B cell (primary cell): ENCODE measurements around the gene USP30. TPM values are rescaled to one million over a fixed set of nuclear protein-coding genes. Genes with fewer than 3 reads are reported as not detected.

Experiments used
- ATAC-seq: fragments of 200-7000 bp; cut with Tn5 transposase; one replicate; pipeline ENCODE4 v1.10.0; 2021; ENCODE audit warnings: low read depth, mild to moderate bottlenecking, moderate number of reproducible peaks, moderate library complexity
- CTCF ChIA-PET: fragments of 350-600 bp; sonication (Branson Sonifier 250); formaldehyde crosslinking; loops from one replicate; lab custom pipeline; 2021; ENCODE audit warnings: antibody characterized with exemption, inconsistent platforms; lab: Charles Lee
- POLR2A ChIA-PET: fragments of 350-600 bp; sonication (Branson Sonifier 250); formaldehyde crosslinking; loops from one replicate; lab custom pipeline; 2021; ENCODE audit warnings: antibody characterized with exemption; lab: Charles Lee
- DNase-seq: peaks from one replicate; pipeline ENCODE4 v3.0.0; 2013
- H2AFZ ChIP-seq: 2 replicates; pipeline ENCODE4 v1.6.1; 2012; ENCODE audit warnings: mild to moderate bottlenecking, low read depth, low read length; ENCODE audit not compliant: insufficient read depth, poor library complexity, severe bottlenecking
- H3K27ac ChIP-seq, 2 donors: 1 replicate in 1 of 2; 2 replicates in 1 of 2; pipeline ENCODE4 v1.5.1; 2012 to 2013; ENCODE audit warnings: low read length in 2 of 2, mild to moderate bottlenecking in 2 of 2, moderate library complexity in 1 of 2
- H3K27me3 ChIP-seq, 4 experiments: fragments of 200-600 bp in 1 of 4; sonication (generic) in 1 of 4; replicated peaks in 1 of 4; 1 replicate in 2 of 4; 2 replicates in 2 of 4; pipeline versions ENCODE4 v1.6.1 to v1.7.0; 2013 to 2016; ENCODE audit warnings: low read length in 3 of 4, mild to moderate bottlenecking in 2 of 4, mixed read lengths in 1 of 4, moderate library complexity in 1 of 4; ENCODE audit not compliant: insufficient read depth in 4 of 4, control insufficient read depth in 3 of 4; ENCODE audit errors: control extremely low read depth in 1 of 4
- H3K36me3 ChIP-seq, 2 experiments: replicated peaks in 1 of 2; 1 replicate in 1 of 2; 2 replicates in 1 of 2; pipeline versions ENCODE4 v1.6.1 to v1.7.1; 2013; ENCODE audit warnings: low read length in 1 of 2; ENCODE audit not compliant: insufficient read depth in 2 of 2, control insufficient read depth in 1 of 2; ENCODE audit errors: control extremely low read depth in 1 of 2, extremely low read depth in 1 of 2
- H3K4me1 ChIP-seq, 2 donors: fragments of 200-600 bp in 1 of 2; sonication (generic) in 1 of 2; 1 replicate in 1 of 2; 2 replicates in 1 of 2; pipeline versions ENCODE4 v1.5.1 to v1.6.1; 2013 to 2017; ENCODE audit warnings: low read length in 2 of 2; ENCODE audit not compliant: control insufficient read depth in 2 of 2, insufficient read depth in 2 of 2
- H3K4me2 ChIP-seq: replicated peaks from 2 replicates; pipeline ENCODE3; 2012; ENCODE audit warnings: mild to moderate bottlenecking, low read depth, low read length; ENCODE audit not compliant: poor library complexity, severe bottlenecking
- H3K4me3 ChIP-seq, 5 experiments: fragments of 200-600 bp in 1 of 5; sonication (generic) in 1 of 5; 1 replicate in 3 of 5; 2 replicates in 2 of 5; pipeline versions ENCODE4 v1.5.1 to v1.7.0; 2011 to 2016; ENCODE audit warnings: low read length in 4 of 5, mild to moderate bottlenecking in 4 of 5, low read depth in 2 of 5, control low read depth in 1 of 5, moderate library complexity in 1 of 5; ENCODE audit not compliant: insufficient read depth in 1 of 5; ENCODE audit errors: control extremely low read depth in 1 of 5, extremely low read depth in 1 of 5
- H3K79me2 ChIP-seq: fragments of 200-600 bp; sonication (generic); one replicate; pipeline ENCODE4 v1.6.0; 2016; ENCODE audit warnings: low read length; ENCODE audit not compliant: control insufficient read depth, insufficient read depth
- H3K9ac ChIP-seq: fragments of 200-600 bp; sonication (generic); 2 replicates; pipeline ENCODE4 v1.6.1; 2017; ENCODE audit warnings: mild to moderate bottlenecking, low read length, moderate library complexity
- H3K9me3 ChIP-seq, 3 donors: one replicate each; pipeline versions ENCODE4 v1.6.1 to v1.7.1; 2013; ENCODE audit warnings: low read length in 2 of 3; ENCODE audit not compliant: control insufficient read depth in 2 of 3, insufficient read depth in 1 of 3; ENCODE audit errors: control extremely low read depth in 1 of 3
- H4K20me1 ChIP-seq: 2 replicates; pipeline ENCODE4 v1.6.0; 2012; ENCODE audit warnings: mild to moderate bottlenecking, low read length; ENCODE audit not compliant: insufficient read depth, control insufficient read depth, poor library complexity, severe bottlenecking
- H3K27ac Mint-ChIP-seq: one replicate; pipeline ENCODE4 v1.8.0; 2021; ENCODE audit warnings: mixed read lengths
- H3K27me3 Mint-ChIP-seq: one replicate; pipeline ENCODE4 v1.8.0; 2021; ENCODE audit warnings: mixed read lengths
- H3K4me1 Mint-ChIP-seq: one replicate; pipeline ENCODE4 v1.8.0; 2021; ENCODE audit warnings: mixed read lengths
- H3K4me3 Mint-ChIP-seq: one replicate; pipeline ENCODE4 v1.8.0; 2021; ENCODE audit warnings: mixed read lengths
- H3K9me3 Mint-ChIP-seq: one replicate; pipeline ENCODE4 v1.8.0; 2022; ENCODE audit warnings: mixed read lengths; ENCODE audit not compliant: insufficient read depth
- CTCF ChIP-seq: fragments of 200-600 bp; IDR thresholded peaks from one replicate; pipeline ENCODE4 v1.8.0; 2022; ENCODE audit warnings: antibody characterized with exemption, mild to moderate bottlenecking
- EZH2 ChIP-seq: IDR thresholded peaks from 2 replicates; pipeline ENCODE4 v1.6.1; 2012; ENCODE audit warnings: borderline replicate concordance, low read depth, mild to moderate bottlenecking, moderate library complexity, low read length; ENCODE audit not compliant: insufficient read depth, poor library complexity, severe bottlenecking
- WGBS: methylation state at CpG from one replicate; pipeline ENCODE4 v1.1.5; 2013; ENCODE audit warnings: missing lambda C conversion rate; ENCODE audit not compliant: insufficient coverage; 5-methylcytosine and 5-hydroxymethylcytosine counted together
- intact Hi-C: fragments of 100-400 bp; cut with micrococcal nuclease; formaldehyde crosslinking; loops from one replicate; pipeline ENCODE4 v1.10.0; 2022
- polyA plus RNA-seq: library from polyadenylated mRNA; depleted of rRNA; stranded (reverse); fragments of >200 nt; gene quantifications from 2 replicates; pipeline ENCODE4 v1.2.3, GENCODE V29; 2012
- total RNA-seq, 2 donors: library from RNA; stranded (reverse); fragments of 120-200 nt in 1 of 2; gene quantifications; 1 replicate in 1 of 2; 2 replicates in 1 of 2; pipeline versions ENCODE4 v1.2.3 to v1.2.4, GENCODE V29; 2013 to 2022

USP30 gene
- total and polyA plus RNA-seq, 2 donors (not counting 1 experiment from before 2014, with no cell fraction given) = 7.2 to 32.5 TPM

- no peak overlapping the region for H3K4me3 ChIP-seq
- peaks cover 19 to 20% of the 10 kb centered on the region in 2 donors for H3K4me1 ChIP-seq
- POLR2A ChIA-PET = no interaction called here
- H2AFZ ChIP-seq = no peak overlapping the region
- no peaks in the 10 kb centered on the region for H4K20me1 ChIP-seq
- ATAC-seq (no peak), DNase-seq (no peak)
- TF ChIP-seq EZH2 (no peak), CTCF (no peak)
- peaks cover 21% of the 10 kb centered on the region for H3K79me2 ChIP-seq
- H3K4me2 ChIP-seq = no peak overlapping the region
- intact Hi-C loops = no loop called here
- peaks cover 0 to 45% of the 10 kb centered on the region in 2 experiments for H3K36me3 ChIP-seq
- Mint-ChIP-seq H3K27ac (no peak overlapping the region), H3K27me3 (no peaks in the 10 kb centered on the region), H3K9me3 (no peaks in the 10 kb centered on the region), H3K4me3 (no peak overlapping the region), H3K4me1 (peaks cover 29% of the 10 kb centered on the region)
- no peak overlapping the region for H3K9ac ChIP-seq
- H3K9me3 ChIP-seq = no peaks in the 10 kb centered on the region
- CTCF ChIA-PET = no interaction called here
- WGBS = 96% methylated on average over 6 of the region's 6 CpGs
- H3K27me3 ChIP-seq = no peaks in the 10 kb centered on the region
- no peak overlapping the region for H3K27ac ChIP-seq
These were observed 36.4 kb downstream of the USP30 start for GRCh38 chr12:109088818-109089217.

- ChIA-PET CTCF (no interaction called here), POLR2A (no interaction called here)
- no peak overlapping the region for H3K9ac ChIP-seq
- no peaks in the 10 kb centered on the region for H3K27me3 ChIP-seq
- 100% methylated on average over 4 of the region's 7 CpGs for WGBS
- no peak overlapping the region for H3K4me3 Mint-ChIP-seq
- peaks cover 19 to 21% of the 10 kb centered on the region in 2 donors for H3K4me1 ChIP-seq
- no peak overlapping the region for H3K27ac Mint-ChIP-seq
- ATAC-seq = no peak
- H3K36me3 ChIP-seq = peaks cover 0 to 42% of the 10 kb centered on the region in 2 experiments
- H3K4me3 ChIP-seq = no peak overlapping the region
- no peaks in the 10 kb centered on the region for H3K9me3 Mint-ChIP-seq
- no peaks in the 10 kb centered on the region for H3K9me3 ChIP-seq
- H3K27ac ChIP-seq = no peak overlapping the region
- H2AFZ ChIP-seq = no peak overlapping the region
- intact Hi-C loops = loop anchor here (5.0 to 10.0 kb wide), 4 partner anchors 357 to 972 kb away; partner anchors contain the start of genes CORO1C, FAM222A and SELPLG
- peaks cover 23% of the 10 kb centered on the region for H3K79me2 ChIP-seq
- no peaks in the 10 kb centered on the region for H4K20me1 ChIP-seq
- H3K27me3 Mint-ChIP-seq = no peaks in the 10 kb centered on the region
- TF ChIP-seq CTCF (no peak), EZH2 (no peak)
- DNase-seq = no peak
- no peak overlapping the region for H3K4me2 ChIP-seq
- peaks cover 32% of the 10 kb centered on the region for H3K4me1 Mint-ChIP-seq
These were observed 37.3 kb downstream of the USP30 start for GRCh38 chr12:109089683-109090082.
